HG03139 (cell line): ENCODE measurements around the gene CXCL14.

Experiments
- ATAC-seq: cut with Tn5 transposase; IDR thresholded peaks from one replicate; pipeline ENCODE4 v1.9.1; 2021; ENCODE audit not compliant: unreplicated experiment

Gene CXCL14

GRCh38 chr5:135569755-135570452 is 8.9 kb downstream of the CXCL14 start:
- ATAC-seq, result no peak

GRCh38 chr5:135568923-135569360 is 9.8 kb downstream of the CXCL14 start:
- no peak for ATAC-seq

- ATAC-seq, result no peak
These were observed 10.5 kb downstream of the CXCL14 start for GRCh38 chr5:135568246-135568645.

GRCh38 chr5:135567661-135568060 is 11.1 kb downstream of the CXCL14 start:
- no peak for ATAC-seq

- ATAC-seq, result no peak
These were observed 12.1 kb downstream of the CXCL14 start for GRCh38 chr5:135566422-135567400.

- ATAC-seq, result no peak
These were observed 12.9 kb downstream of the CXCL14 start for GRCh38 chr5:135565725-135566421.

GRCh38 chr5:135565266-135565665 is 13.5 kb downstream of the CXCL14 start:
- ATAC-seq, result no peak

- ATAC-seq, result no peak
These were observed 14.5 kb downstream of the CXCL14 start for GRCh38 chr5:135564331-135564730.

GRCh38 chr5:135561266-135561665 is 17.5 kb downstream of the CXCL14 start:
- ATAC-seq, result no peak

GRCh38 chr5:135560858-135561257 is 17.9 kb downstream of the CXCL14 start:
- peak; percentile 91 for ATAC-seq

- no peak for ATAC-seq
These were observed 19.4 kb downstream of the CXCL14 start for GRCh38 chr5:135559354-135559753.

- no peak for ATAC-seq
These were observed 21.5 kb downstream of the CXCL14 start for GRCh38 chr5:135557076-135557838.

GRCh38 chr5:135556620-135557019 is 22.2 kb downstream of the CXCL14 start:
- ATAC-seq, result no peak

- ATAC-seq, result no peak
These were observed 23.3 kb downstream of the CXCL14 start for GRCh38 chr5:135555530-135555929.

- ATAC-seq, result no peak
These were observed 24.9 kb downstream of the CXCL14 start for GRCh38 chr5:135553688-135554462.

GRCh38 chr5:135551593-135552447 is 27.0 kb downstream of the CXCL14 start:
- ATAC-seq, result peak; percentile 65

GRCh38 chr5:135549413-135549812 is 29.4 kb downstream of the CXCL14 start:
- ATAC-seq, result no peak

- no peak for ATAC-seq
These were observed 31.1 kb downstream of the CXCL14 start for GRCh38 chr5:135547590-135548254.
